GM18505 (cell line): Measurements from ENCODE around the gene GOSR1.
"Not testable (repeated sequence)": the region's sequence is repeated elsewhere in the genome, so short reads cannot be mapped to it uniquely, and the experiment has no call there.

Source experiments
- ATAC-seq: cut with Tn5 transposase; IDR thresholded peaks from one replicate; pipeline ENCODE4 v1.9.1; 2021; ENCODE audit not compliant: unreplicated experiment
- POLR2A ChIP-seq: IDR thresholded peaks from 4 replicates; pipeline ENCODE4 v1.6.1; 2011; ENCODE audit warnings: borderline replicate concordance; ENCODE audit not compliant: insufficient read depth, insufficient read length; ENCODE audit errors: extremely low read depth

GOSR1 gene

GRCh38 chr17:30556374-30557332 lies 79.4 kb downstream of the GOSR1 start:
- no peak for TF ChIP-seq POLR2A

GRCh38 chr17:30557916-30558685 lies 80.9 kb downstream of the GOSR1 start:
- ATAC-seq = no peak
- TF ChIP-seq POLR2A = no peak

More at GRCh38 chr17:30556374-30557332, 79.4 kb downstream of the GOSR1 start:
- no peak for ATAC-seq

- no peak for ATAC-seq
- TF ChIP-seq POLR2A = no peak
Measured at GRCh38 chr17:30558686-30559545, 81.7 kb downstream of the GOSR1 start.

- ATAC-seq = no peak
- TF ChIP-seq POLR2A = no peak
Measured at GRCh38 chr17:30559656-30560055, 82.4 kb downstream of the GOSR1 start.

GRCh38 chr17:30560117-30561026 lies 83.2 kb downstream of the GOSR1 start:
- not testable (repeated sequence) for ATAC-seq

- not testable (repeated sequence) for ATAC-seq
Measured at GRCh38 chr17:30561766-30562165, 84.6 kb downstream of the GOSR1 start.

GRCh38 chr17:30563131-30563904 lies 86.1 kb downstream of the GOSR1 start:
- ATAC-seq = not testable (repeated sequence)

- not testable (repeated sequence) for ATAC-seq
Measured at GRCh38 chr17:30563905-30564390, 86.7 kb downstream of the GOSR1 start.

GRCh38 chr17:30564422-30565072 lies 87.3 kb downstream of the GOSR1 start:
- ATAC-seq = not testable (repeated sequence)

GRCh38 chr17:30565073-30565935 lies 88.1 kb downstream of the GOSR1 start:
- no peak for TF ChIP-seq POLR2A
- ATAC-seq = no peak

- ATAC-seq = not testable (repeated sequence)
Measured at GRCh38 chr17:30566104-30566503, 88.9 kb downstream of the GOSR1 start.

GRCh38 chr17:30566516-30567225 lies 89.5 kb downstream of the GOSR1 start:
- ATAC-seq = not testable (repeated sequence)
